Choroid plexus epithelial cell (primary cell): ENCODE data around the gene ODR4.

Experiments used
- DNase-seq: peaks from one replicate; pipeline ENCODE4 v3.0.0-alpha.2; 2010; ENCODE audit warnings: low read depth
- H3K4me3 ChIP-seq: 2 replicates; pipeline ENCODE4 v1.5.1; 2011; ENCODE audit warnings: low read depth, mild to moderate bottlenecking, control low read depth, low read length, moderate library complexity
- TF ChIP-seq, protein P1 (sequence below): conservative IDR thresholded peaks from 2 replicates; pipeline ENCODE4 v1.5.1; 2011; ENCODE audit warnings: low read depth, mild to moderate bottlenecking, control low read depth, inconsistent platforms, low read length, moderate library complexity

The ODR4 gene

DNA sequence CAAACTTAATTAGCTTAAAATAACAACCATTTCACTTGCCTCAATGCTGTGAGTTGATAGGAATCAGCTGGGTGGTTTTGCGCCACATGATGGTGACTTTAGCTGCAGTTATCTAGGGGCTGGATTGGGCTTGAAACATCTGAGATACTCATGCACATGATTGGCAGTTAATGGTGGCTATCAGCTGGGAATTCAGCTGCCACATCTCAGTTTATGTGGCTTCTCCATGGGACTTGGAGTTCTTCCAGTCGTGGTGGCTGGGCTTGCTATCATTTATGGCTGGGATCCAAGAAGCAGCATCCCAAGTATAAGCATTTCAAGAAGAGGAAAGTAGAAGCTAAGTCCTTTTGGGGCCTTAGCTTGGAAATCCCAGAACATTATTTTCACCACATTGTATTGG is 48.9 kb downstream of the ODR4 start:
- TF ChIP-seq, protein P1, sequence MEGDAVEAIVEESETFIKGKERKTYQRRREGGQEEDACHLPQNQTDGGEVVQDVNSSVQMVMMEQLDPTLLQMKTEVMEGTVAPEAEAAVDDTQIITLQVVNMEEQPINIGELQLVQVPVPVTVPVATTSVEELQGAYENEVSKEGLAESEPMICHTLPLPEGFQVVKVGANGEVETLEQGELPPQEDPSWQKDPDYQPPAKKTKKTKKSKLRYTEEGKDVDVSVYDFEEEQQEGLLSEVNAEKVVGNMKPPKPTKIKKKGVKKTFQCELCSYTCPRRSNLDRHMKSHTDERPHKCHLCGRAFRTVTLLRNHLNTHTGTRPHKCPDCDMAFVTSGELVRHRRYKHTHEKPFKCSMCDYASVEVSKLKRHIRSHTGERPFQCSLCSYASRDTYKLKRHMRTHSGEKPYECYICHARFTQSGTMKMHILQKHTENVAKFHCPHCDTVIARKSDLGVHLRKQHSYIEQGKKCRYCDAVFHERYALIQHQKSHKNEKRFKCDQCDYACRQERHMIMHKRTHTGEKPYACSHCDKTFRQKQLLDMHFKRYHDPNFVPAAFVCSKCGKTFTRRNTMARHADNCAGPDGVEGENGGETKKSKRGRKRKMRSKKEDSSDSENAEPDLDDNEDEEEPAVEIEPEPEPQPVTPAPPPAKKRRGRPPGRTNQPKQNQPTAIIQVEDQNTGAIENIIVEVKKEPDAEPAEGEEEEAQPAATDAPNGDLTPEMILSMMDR = no peak
- peak; percentile 59 for DNase-seq

DNA sequence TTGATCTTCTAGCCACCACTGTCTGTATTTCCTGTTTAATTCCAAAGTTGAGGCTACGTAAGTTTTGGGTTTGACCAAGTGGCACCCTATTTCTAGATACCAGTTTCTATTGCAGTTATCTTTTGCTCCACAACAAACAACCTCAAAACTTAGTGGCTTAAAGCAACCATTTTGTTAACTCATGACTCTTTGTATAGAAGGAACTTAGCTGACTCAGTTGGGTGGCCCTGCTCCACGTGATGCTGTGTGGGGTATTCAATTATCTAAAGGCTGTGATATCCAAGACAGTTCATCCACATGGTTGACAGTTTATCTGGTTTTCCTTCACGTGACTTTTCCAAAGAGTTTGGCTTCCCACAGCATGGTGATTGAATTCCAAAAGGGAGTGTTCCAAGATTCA is 50.5 kb downstream of the ODR4 start:
- no peak for DNase-seq
- TF ChIP-seq, protein P1 = no peak
- H3K4me3 ChIP-seq = no peak overlapping the region

More for the DNA sequence above, 48.9 kb downstream of the ODR4 start:
- H3K4me3 ChIP-seq = no peak overlapping the region

DNA sequence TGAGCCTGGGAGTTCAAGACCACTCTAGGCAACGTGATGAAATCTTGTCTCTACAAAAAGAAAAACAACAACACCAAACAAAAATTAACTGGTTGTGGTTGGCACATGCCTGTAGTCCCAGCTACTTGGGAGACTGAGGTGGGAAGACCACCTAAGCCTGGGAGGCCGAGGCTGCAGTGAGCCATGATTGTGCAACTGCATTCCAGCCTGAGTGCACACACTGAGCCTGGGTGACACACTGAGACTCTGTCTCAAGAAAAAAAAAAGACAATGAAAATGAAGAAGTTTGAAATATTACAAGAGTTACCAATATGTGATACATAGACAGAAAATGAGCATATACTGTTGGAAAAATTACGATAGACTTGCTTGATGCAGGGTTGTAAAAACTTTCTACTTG is 53.4 kb downstream of the ODR4 start:
- TF ChIP-seq, protein P1 = no peak
- DNase-seq = peak; percentile 23
- H3K4me3 ChIP-seq = no peak overlapping the region

DNA sequence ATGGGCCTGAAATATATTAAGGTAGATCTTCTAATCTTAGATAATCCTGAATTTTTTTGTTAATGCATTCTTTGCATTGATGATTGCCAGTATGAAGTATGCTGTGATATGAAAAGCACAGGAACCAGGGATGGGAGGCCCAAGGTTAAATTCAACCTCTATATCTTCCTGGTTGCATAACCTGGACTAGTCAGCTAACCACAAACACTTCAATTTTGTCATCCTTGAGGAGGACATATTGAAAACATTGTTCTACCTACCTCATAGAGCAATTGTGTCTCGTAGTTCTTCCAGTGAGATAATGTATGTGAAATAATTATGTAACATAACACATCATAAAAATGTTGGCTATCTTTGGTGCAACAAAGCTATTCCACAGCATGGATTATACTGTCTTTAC is 59.7 kb downstream of the ODR4 start:
- peak; percentile 46 for DNase-seq
- H3K4me3 ChIP-seq = no peak overlapping the region
- TF ChIP-seq, protein P1 = no peak

GRCh38 chr1:186438567-186438966 is 62.9 kb downstream of the ODR4 start:
- TF ChIP-seq, protein P1 = no peak
- DNase-seq = no peak
- H3K4me3 ChIP-seq = no peak overlapping the region

DNA sequence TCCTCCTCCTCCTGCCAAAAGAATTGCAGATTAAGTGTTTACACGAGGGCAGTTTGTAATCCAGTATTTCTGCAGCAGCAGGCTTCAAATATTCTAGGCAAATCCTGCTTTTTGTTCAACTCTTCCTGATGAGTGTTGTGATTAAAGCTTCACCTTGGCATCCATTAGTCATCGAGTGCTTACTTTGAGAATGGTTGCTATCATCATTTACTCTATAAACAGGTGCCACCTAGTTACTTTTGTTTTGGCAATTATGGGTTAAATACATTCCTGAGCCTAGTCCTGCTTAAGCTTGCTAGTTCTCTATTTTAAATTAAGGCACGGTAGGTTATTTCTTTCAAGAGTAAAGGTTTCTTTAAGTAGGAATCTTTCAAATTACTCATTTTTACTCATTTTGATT is 64.9 kb downstream of the ODR4 start:
- H3K4me3 ChIP-seq = no peak overlapping the region
- no peak for DNase-seq
- TF ChIP-seq, protein P1 = no peak

DNA sequence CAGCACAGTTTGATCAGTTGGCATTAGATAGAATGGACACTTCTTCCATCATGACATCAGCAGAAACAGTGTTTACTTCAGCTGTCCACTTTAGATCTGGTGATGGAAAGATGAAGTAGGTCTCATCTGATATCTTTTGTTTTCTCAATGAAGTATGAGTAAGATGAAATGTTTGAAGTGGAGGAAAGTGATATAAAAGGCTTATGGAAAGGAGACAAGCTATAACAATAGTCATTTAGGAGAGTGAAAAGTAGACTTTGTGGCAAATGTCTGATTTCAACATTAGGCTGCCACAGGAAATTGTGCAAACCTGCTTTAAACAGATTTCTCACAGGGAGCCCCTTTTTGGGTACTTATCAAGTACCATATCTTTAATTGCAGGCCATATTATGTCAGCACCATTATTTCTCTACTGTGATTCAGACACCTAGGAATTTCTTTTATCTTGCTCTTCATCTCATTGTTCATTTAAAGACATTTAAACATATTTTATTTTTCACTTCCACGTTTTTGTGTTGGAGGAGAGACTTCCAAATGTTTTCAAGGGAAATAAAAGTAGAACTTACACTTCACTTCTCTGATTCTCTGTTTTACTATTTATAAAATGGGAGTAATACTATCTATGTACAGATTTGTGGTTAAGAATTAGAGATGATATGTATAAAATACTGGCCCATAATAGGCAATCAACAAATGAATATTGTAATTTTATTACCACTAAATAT is 67.2 kb downstream of the ODR4 start:
- H3K4me3 ChIP-seq = no peak overlapping the region
- DNase-seq = peak; percentile 34

More for the DNA sequence above, 67.2 kb downstream of the ODR4 start:
- TF ChIP-seq, protein P1 = no peak
